Nephron progenitor cell (in vitro differentiated cells): ENCODE measurements around the gene CCDC92B.

ENCODE experiments used
- DNase-seq: peaks from one replicate; pipeline ENCODE4 v3.0.0; 2021
- H3K27ac Mint-ChIP-seq: 2 replicates; pipeline ENCODE4 v1.8.0; 2021; ENCODE audit warnings: mild to moderate bottlenecking, moderate library complexity, mixed read lengths
- H3K27me3 Mint-ChIP-seq: 2 replicates; pipeline ENCODE4 v1.8.0; 2021; ENCODE audit warnings: mild to moderate bottlenecking, low read depth, mixed read lengths; ENCODE audit not compliant: poor library complexity
- H3K36me3 Mint-ChIP-seq: 2 replicates; pipeline ENCODE4 v1.8.0; 2021; ENCODE audit warnings: low read depth, mixed read lengths
- H3K4me1 Mint-ChIP-seq: 2 replicates; pipeline ENCODE4 v1.8.0; 2021; ENCODE audit warnings: mixed read lengths
- H3K4me3 Mint-ChIP-seq: 2 replicates; pipeline ENCODE4 v1.8.0; 2021; ENCODE audit warnings: mild to moderate bottlenecking, moderate library complexity, mixed read lengths
- H3K9me3 Mint-ChIP-seq: 2 replicates; pipeline ENCODE4 v1.8.0; 2021; ENCODE audit warnings: mild to moderate bottlenecking, moderate library complexity, mixed read lengths
- TF ChIP-seq, protein P1 (sequence below): fragments of 200-600 bp; sonication (generic); IDR thresholded peaks from 2 replicates; pipeline ENCODE4 v1.5.0; 2021; ENCODE audit warnings: antibody characterized with exemption

The CCDC92B gene

DNA sequence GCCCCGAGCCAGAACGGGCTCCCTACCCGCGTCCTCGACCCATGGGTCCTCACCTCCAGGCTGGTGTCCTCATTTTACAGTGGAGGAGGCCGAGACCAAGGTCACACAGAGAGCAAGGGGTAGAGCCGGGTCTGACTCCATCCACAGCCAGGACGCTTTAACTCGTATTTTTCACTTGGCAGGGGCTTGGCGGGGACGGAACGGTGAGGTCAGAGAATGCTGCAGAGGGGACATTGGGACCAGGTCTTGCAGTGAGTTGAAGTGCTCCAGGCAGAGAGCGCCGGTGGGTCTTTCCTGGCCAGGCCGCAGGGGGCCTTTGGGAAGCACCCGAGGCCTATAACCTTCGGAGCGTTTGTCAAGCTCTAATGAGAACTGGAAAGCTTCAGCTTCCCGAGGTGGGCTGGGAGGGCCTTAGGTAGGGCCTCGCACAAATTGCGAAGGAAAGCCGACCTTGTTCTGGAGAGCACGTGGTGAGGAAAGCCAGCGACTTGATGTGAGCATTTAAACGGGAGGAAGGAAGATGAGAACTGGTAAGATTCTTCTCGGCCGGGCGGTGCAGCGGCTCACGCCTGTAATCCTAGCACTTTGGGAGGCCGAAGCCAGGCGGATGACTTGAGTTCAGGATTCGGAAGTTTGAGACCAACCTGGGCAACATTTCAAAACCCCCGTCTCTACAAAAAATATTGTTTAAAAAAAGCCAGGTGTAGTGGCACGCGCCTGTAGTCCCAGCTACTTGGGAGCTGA lies 37.0 kb downstream of the CCDC92B start:
- Mint-ChIP-seq H3K36me3 (no peaks in the 10 kb centered on the region), H3K9me3 (no peaks in the 10 kb centered on the region), H3K4me1 (peaks cover 38% of the 10 kb centered on the region), H3K27me3 (peaks cover 10% of the 10 kb centered on the region), H3K27ac (no peak overlapping the region), H3K4me3 (peak overlapping the region; percentile 78)
- TF ChIP-seq, protein P1, sequence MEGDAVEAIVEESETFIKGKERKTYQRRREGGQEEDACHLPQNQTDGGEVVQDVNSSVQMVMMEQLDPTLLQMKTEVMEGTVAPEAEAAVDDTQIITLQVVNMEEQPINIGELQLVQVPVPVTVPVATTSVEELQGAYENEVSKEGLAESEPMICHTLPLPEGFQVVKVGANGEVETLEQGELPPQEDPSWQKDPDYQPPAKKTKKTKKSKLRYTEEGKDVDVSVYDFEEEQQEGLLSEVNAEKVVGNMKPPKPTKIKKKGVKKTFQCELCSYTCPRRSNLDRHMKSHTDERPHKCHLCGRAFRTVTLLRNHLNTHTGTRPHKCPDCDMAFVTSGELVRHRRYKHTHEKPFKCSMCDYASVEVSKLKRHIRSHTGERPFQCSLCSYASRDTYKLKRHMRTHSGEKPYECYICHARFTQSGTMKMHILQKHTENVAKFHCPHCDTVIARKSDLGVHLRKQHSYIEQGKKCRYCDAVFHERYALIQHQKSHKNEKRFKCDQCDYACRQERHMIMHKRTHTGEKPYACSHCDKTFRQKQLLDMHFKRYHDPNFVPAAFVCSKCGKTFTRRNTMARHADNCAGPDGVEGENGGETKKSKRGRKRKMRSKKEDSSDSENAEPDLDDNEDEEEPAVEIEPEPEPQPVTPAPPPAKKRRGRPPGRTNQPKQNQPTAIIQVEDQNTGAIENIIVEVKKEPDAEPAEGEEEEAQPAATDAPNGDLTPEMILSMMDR: no peak
- DNase-seq: no peak

DNA sequence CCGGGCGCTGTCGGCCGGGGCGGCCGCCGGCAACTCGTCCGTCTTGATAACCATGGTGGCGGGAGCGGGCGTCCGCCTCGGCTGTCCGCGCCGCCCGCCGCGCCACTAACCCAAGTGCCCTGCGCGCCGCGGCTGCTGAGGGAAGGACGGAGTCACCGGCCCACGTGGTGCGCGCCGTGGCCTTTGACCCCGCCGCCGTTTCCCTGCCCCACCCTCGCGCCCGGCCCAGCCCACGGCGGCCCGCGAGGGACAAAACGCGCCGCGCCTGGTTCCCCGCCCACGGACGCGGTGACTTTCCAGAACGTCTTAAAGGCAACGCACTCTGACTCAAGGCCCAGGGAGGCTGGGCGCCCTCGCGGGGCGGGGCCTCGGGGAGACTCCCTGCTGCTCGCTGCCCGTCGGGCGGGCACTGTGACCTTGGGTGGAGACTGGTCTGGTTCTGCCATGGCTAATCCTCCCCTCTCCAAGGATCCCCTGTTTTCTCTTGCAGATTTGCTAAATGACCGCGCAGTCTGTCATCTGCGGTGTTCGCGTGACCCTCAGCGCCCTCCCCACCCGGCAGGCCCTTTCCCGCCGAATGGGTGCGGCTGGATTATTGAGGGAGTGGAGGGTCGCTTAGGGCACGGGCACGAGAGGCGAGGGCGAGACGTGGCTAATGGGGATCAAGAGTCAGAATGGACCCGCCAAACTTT lies 37.7 kb downstream of the CCDC92B start, which contains the start of gene CLUH:
TSS of gene CLUH (minus strand) at position 157 of the 692 bp plus-strand sequence. CDS start at position 54, 103 bp downstream.
- Mint-ChIP-seq H3K9me3 (no peaks in the 10 kb centered on the region), H3K4me3 (peak within 1 kb of the TSS; percentile 85), H3K4me1 (peaks cover 39% of the 10 kb centered on the region), H3K36me3 (no peaks in the 10 kb centered on the region), H3K27me3 (peaks cover 6% of the 10 kb centered on the region), H3K27ac (no peak within 1 kb of the TSS)
- TF ChIP-seq, protein P1: no peak
- DNase-seq: peak; percentile 84

DNA sequence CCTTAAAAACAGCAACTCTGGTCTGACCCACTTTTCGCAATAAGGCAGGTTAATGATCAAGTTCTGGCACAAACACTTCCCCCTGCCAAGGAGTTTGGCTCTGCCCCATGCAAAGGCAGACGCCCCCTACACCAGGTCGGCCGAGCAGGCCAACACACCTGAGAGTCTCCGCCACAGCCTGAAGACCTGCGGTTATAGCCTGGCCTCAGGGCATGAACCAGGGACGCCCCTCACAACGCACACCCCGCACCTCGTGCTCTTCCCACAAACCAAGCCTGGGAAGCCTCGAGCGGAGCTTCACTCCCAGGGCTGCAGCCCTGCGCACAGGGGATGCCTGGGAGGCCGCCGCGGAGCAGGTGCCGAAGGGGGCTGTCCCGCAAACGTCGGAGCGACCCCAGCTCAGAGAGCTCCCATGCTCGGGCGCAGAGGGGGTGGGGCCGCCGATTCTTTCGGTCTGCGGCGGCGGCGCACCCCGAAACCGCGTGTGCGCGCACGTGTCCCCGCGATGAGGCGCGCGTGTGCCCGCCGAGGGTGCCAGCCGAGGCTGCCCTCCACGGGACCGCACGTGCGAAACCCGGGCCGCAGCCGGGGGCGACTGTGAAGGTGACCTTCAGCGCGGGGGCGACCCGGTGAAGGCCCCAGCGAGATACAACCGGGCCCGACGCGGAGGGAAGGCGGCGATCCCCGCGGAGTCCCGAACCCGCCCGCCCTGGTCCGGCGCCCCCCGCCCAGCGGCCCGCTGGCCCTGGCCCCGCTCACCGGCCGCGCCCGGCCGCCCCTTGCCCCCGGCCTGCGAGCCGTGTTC lies 38.4 kb downstream of the CCDC92B start:
- H3K27ac Mint-ChIP-seq: no peak overlapping the region
- peaks cover 6% of the 10 kb centered on the region for H3K27me3 Mint-ChIP-seq

DNA sequence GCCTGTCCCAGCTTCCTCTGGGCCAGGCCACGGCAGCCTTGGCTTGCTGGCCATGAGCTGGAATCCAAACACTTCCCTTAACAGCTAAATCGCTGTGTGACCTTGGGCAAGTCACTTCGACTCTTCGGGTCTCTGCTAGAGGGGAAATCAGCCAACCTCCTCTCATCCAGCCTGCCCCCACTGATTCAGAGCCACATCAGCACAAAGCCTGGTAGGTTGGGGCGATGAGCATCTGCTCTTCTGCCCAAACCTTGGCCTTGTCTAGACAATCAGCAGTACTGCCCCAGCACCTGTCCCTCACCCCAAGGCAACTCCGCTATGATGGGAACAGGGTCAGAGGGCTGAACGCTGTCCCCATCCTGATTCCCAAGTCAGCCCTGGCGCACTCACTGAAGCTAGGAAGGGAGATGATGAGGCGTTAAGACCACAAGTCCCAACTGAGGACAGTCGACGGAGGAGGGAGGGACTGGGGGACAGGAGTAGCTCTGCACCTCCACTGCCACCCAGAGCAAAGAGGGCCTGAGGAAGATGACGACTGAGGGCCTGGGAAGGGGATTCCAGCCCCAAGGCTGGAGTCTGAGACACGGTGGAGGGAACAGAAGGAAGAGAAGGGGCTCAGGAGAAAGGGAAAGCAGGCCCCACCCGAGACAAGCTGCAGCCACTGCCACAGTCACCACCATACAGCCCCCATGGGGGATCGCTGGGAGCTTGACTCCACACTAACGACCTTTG lies 39.2 kb downstream of the CCDC92B start:
- no peaks in the 10 kb centered on the region for H3K9me3 Mint-ChIP-seq
- peaks cover 50% of the 10 kb centered on the region for H3K4me1 Mint-ChIP-seq
- peak overlapping the region; percentile 85 for H3K4me3 Mint-ChIP-seq
- no peak overlapping the region for H3K27ac Mint-ChIP-seq
- TF ChIP-seq, protein P1: no peak
- H3K27me3 Mint-ChIP-seq: peaks cover 6% of the 10 kb centered on the region
- no peak for DNase-seq
- H3K36me3 Mint-ChIP-seq: no peaks in the 10 kb centered on the region

More for the DNA sequence above, 38.4 kb downstream of the CCDC92B start:
- no peaks in the 10 kb centered on the region for H3K9me3 Mint-ChIP-seq
- no peaks in the 10 kb centered on the region for H3K36me3 Mint-ChIP-seq
- peak; percentile 54 for DNase-seq
- TF ChIP-seq, protein P1: no peak
- peaks cover 43% of the 10 kb centered on the region for H3K4me1 Mint-ChIP-seq
- peak overlapping the region; percentile 85 for H3K4me3 Mint-ChIP-seq

DNA sequence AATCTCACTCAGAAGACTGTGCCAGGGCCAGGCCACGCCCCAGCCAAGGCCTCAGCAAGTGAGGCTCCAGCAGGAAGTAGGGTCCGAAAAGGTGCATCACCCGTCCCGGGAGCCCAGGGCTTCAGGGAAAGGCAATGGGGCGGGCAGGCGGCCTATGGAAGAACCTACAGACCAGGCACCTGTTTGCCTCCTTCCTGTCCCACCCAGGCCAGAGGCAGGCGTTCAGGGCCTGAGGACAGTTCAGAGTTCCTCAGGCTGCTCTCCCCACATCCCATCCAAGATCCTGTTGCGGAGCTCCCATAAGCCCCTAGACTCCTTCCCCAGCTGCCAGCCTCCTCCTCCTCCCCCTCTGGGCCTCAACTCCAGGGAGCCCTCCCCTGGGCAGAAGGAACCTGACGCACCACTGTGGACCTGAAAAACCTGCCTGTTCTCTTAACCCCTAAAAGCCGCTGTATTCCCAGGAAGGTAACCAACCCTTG lies 40.2 kb downstream of the CCDC92B start:
- H3K4me3 Mint-ChIP-seq: peak overlapping the region; percentile 32
- no peaks in the 10 kb centered on the region for H3K9me3 Mint-ChIP-seq
- peaks cover 10% of the 10 kb centered on the region for H3K27me3 Mint-ChIP-seq
- TF ChIP-seq, protein P1: no peak
- peaks cover 56% of the 10 kb centered on the region for H3K4me1 Mint-ChIP-seq
- no peak for DNase-seq
- no peaks in the 10 kb centered on the region for H3K36me3 Mint-ChIP-seq
- H3K27ac Mint-ChIP-seq: no peak overlapping the region
